Trophoblast cell (in vitro differentiated cells and primary cell): ENCODE measurements around the gene PSMB3.
A peak's percentile ranks its signal among the peaks of the same experiment; 100 is the strongest.
"Not testable (repeated sequence)": the region's sequence is repeated elsewhere in the genome, so short reads cannot be mapped to it uniquely, and the experiment has no call there.

Experiments used
- DNase-seq, 2 donors: peaks; one replicate each; pipeline ENCODE4 v3.0.0-alpha.2; 2016
- H2AFZ ChIP-seq: 2 replicates; pipeline ENCODE4 v1.6.1; 2013; ENCODE audit warnings: low read length, moderate library complexity, mild to moderate bottlenecking; ENCODE audit not compliant: insufficient read depth, poor library complexity
- H2AK5ac ChIP-seq: 2 replicates; pipeline ENCODE4 v1.6.1; 2013; ENCODE audit warnings: mild to moderate bottlenecking, low read length
- H2BK120ac ChIP-seq: 2 replicates; pipeline ENCODE4 v1.6.1; 2013; ENCODE audit warnings: low read length, mild to moderate bottlenecking, moderate library complexity; ENCODE audit not compliant: insufficient read depth, poor library complexity
- H2BK12ac ChIP-seq: 2 replicates; pipeline ENCODE4 v1.6.1; 2013; ENCODE audit warnings: mild to moderate bottlenecking, low read length, moderate library complexity
- H2BK5ac ChIP-seq: 2 replicates; pipeline ENCODE4 v1.6.1; 2013; ENCODE audit warnings: low read length, low read depth, moderate library complexity, mild to moderate bottlenecking; ENCODE audit not compliant: poor library complexity
- H3K14ac ChIP-seq: 2 replicates; pipeline ENCODE4 v1.6.1; 2013; ENCODE audit warnings: mild to moderate bottlenecking, low read length
- H3K18ac ChIP-seq: 2 replicates; pipeline ENCODE4 v1.6.1; 2013; ENCODE audit warnings: mild to moderate bottlenecking, low read length
- H3K23ac ChIP-seq: 2 replicates; pipeline ENCODE4 v1.6.1; 2013; ENCODE audit warnings: low read length
- H3K27ac ChIP-seq: 2 replicates; pipeline ENCODE4 v1.5.1; 2013; ENCODE audit warnings: low read depth, mild to moderate bottlenecking, inconsistent platforms, low read length, moderate library complexity
- H3K27me3 ChIP-seq: 2 replicates; pipeline ENCODE4 v1.6.1; 2013; ENCODE audit warnings: inconsistent platforms, mild to moderate bottlenecking, low read length, moderate library complexity; ENCODE audit not compliant: insufficient read depth
- H3K36me3 ChIP-seq, 2 experiments: 1 replicate in 1 of 2; 2 replicates in 1 of 2; pipeline ENCODE4 v1.6.1; 2013; ENCODE audit warnings: low read length in 2 of 2, mild to moderate bottlenecking in 2 of 2, moderate library complexity in 1 of 2; ENCODE audit not compliant: insufficient read depth in 2 of 2, control insufficient read depth in 1 of 2
- H3K4ac ChIP-seq: 2 replicates; pipeline ENCODE4 v1.6.1; 2013; ENCODE audit warnings: low read depth, mild to moderate bottlenecking, low read length, moderate library complexity
- H3K4me1 ChIP-seq, 2 experiments: 1 replicate in 1 of 2; 2 replicates in 1 of 2; pipeline ENCODE4 v1.6.1; 2013; ENCODE audit warnings: low read length in 2 of 2, mild to moderate bottlenecking in 2 of 2, moderate library complexity in 1 of 2; ENCODE audit not compliant: insufficient read depth in 2 of 2, control insufficient read depth in 1 of 2
- H3K4me2 ChIP-seq: 2 replicates; pipeline ENCODE4 v1.6.1; 2013; ENCODE audit warnings: inconsistent platforms, mild to moderate bottlenecking, low read length, moderate library complexity
- H3K4me3 ChIP-seq: 2 replicates; pipeline ENCODE4 v1.5.1; 2013; ENCODE audit warnings: mild to moderate bottlenecking, low read depth, low read length, inconsistent platforms
- H3K79me1 ChIP-seq: one replicate; pipeline ENCODE4 v1.6.1; 2013; ENCODE audit warnings: low read length
- H3K79me2 ChIP-seq: 2 replicates; pipeline ENCODE4 v1.6.1; 2013; ENCODE audit warnings: low read length, mild to moderate bottlenecking; ENCODE audit not compliant: control insufficient read depth, insufficient read depth, poor library complexity
- H3K9ac ChIP-seq: 2 replicates; pipeline ENCODE4 v1.6.1; 2013; ENCODE audit warnings: mild to moderate bottlenecking, low read length
- H3K9me3 ChIP-seq: 2 replicates; pipeline ENCODE4 v1.6.1; 2013; ENCODE audit warnings: low read depth, mild to moderate bottlenecking, control low read depth, inconsistent platforms, low read length; ENCODE audit not compliant: insufficient read depth
- H4K12ac ChIP-seq: 2 replicates; pipeline ENCODE4 v1.6.1; 2013; ENCODE audit warnings: low read depth, mild to moderate bottlenecking, low read length, moderate library complexity
- H4K8ac ChIP-seq: 2 replicates; pipeline ENCODE4 v1.6.1; 2013; ENCODE audit warnings: low read depth, mild to moderate bottlenecking, low read length, moderate library complexity
- H4K91ac ChIP-seq: one replicate; pipeline ENCODE4 v1.6.1; 2013; ENCODE audit warnings: low read depth, mild to moderate bottlenecking, low read length, moderate library complexity
- WGBS: extraction: QIAGEN DNeasy Blood & Tissue Kit; methylation state at CpG from one replicate; pipeline ENCODE4 v1.1.7; 2013; ENCODE audit warnings: missing lambda C conversion rate; ENCODE audit not compliant: insufficient read length, insufficient coverage; ENCODE audit errors: extremely low coverage; 5-methylcytosine and 5-hydroxymethylcytosine counted together

Gene PSMB3

DNA sequence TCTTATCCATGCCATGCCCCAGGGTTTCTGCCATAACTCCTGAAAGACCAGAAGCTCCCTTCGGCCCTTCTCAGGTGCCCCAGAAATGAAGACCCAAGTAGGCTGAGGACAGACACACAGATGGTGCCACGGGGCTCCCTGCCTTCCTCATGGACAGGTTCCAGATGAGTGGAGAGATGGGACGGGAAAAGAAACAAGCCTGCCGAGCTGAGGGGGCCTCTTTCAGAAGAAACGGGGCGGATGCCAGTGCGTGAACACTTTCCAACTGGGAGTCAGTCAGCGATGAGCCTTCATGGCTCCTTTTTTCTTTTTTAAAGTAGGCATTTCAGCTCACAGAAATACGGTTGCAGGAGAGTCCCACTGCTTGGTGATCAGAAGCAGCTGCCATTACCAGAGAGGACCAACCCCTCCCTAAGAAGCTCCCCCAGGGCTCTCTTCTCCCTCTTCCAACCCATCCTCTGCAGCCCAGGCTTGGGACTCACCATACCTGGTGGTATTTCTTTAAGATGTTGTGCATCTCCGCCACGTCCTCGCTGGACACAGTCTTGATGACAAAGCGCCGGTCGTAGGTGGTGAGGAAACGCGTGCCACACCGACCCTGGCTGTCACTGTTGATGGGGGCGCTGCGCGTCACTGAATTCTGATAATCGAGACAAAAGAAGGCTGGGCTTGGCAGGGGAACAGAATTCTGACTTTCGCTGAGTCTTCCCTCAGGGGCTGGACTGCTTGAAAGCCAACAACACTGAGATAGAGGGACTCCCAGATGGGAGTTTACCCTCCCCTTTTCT, 27.6 kb downstream of the PSMB3 start:
- Histone ChIP-seq H3K4me3 (no peak overlapping the region), H3K27ac (no peak overlapping the region), H3K4ac (no peak overlapping the region), H3K79me1 (no peaks in the 10 kb centered on the region), H3K79me2 (no peaks in the 10 kb centered on the region), H4K8ac (no peak overlapping the region), H3K27me3 (no peaks in the 10 kb centered on the region), H3K23ac (no peak overlapping the region), H4K91ac (no peak overlapping the region), H2AFZ (no peak overlapping the region), H3K4me1 (no peaks in the 10 kb centered on the region), H3K9ac (no peak overlapping the region), H2BK12ac (no peak overlapping the region), H2BK5ac (no peak overlapping the region), H2BK120ac (no peak overlapping the region), H2AK5ac (no peak overlapping the region), H3K18ac (no peak overlapping the region), H3K4me2 (no peak overlapping the region), H3K36me3 (peaks cover 64 to 85% of the 10 kb centered on the region in 2 experiments), H4K12ac (no peak overlapping the region), H3K14ac (no peak overlapping the region), H3K9me3 (no peaks in the 10 kb centered on the region)
- DNase-seq = no peak
- WGBS = no CpG with 5 or more reads among the region's 23 CpGs

GRCh38 chr17:38783227-38783626, 30.7 kb downstream of the PSMB3 start:
- H3K27ac ChIP-seq = no peak overlapping the region
- no peak overlapping the region for H4K12ac ChIP-seq
- no peak overlapping the region for H3K4me2 ChIP-seq
- H3K9me3 ChIP-seq = no peaks in the 10 kb centered on the region
- no peaks in the 10 kb centered on the region for H3K79me2 ChIP-seq
- no peak overlapping the region for H2AFZ ChIP-seq
- no peak overlapping the region for H2BK12ac ChIP-seq
- H3K14ac ChIP-seq = no peak overlapping the region
- no peaks in the 10 kb centered on the region for H3K4me1 ChIP-seq
- no peak for DNase-seq
- no peak overlapping the region for H4K91ac ChIP-seq
- H2BK5ac ChIP-seq = no peak overlapping the region
- no peak overlapping the region for H3K18ac ChIP-seq
- H3K4me3 ChIP-seq = no peak overlapping the region
- no peak overlapping the region for H4K8ac ChIP-seq
- H3K27me3 ChIP-seq = no peaks in the 10 kb centered on the region
- H3K4ac ChIP-seq = no peak overlapping the region
- H3K79me1 ChIP-seq = no peaks in the 10 kb centered on the region
- H2BK120ac ChIP-seq = no peak overlapping the region
- no CpG with 5 or more reads among the region's 3 CpGs for WGBS
- no peak overlapping the region for H2AK5ac ChIP-seq
- peaks cover 60 to 81% of the 10 kb centered on the region in 2 experiments for H3K36me3 ChIP-seq
- no peak overlapping the region for H3K9ac ChIP-seq
- no peak overlapping the region for H3K23ac ChIP-seq

GRCh38 chr17:38786372-38786771, 33.8 kb downstream of the PSMB3 start:
- Histone ChIP-seq H3K79me2 (no peaks in the 10 kb centered on the region), H4K12ac (no peak overlapping the region), H3K9me3 (no peaks in the 10 kb centered on the region), H3K4ac (no peak overlapping the region), H2BK12ac (no peak overlapping the region), H3K27me3 (no peaks in the 10 kb centered on the region), H3K27ac (no peak overlapping the region), H4K8ac (no peak overlapping the region), H2AFZ (no peak overlapping the region), H3K36me3 (peaks cover 32 to 49% of the 10 kb centered on the region in 2 experiments), H2BK120ac (no peak overlapping the region), H3K4me1 (peaks cover 0 to 6% of the 10 kb centered on the region in 2 experiments), H4K91ac (no peak overlapping the region), H3K9ac (no peak overlapping the region), H3K79me1 (no peaks in the 10 kb centered on the region), H3K4me2 (no peak overlapping the region), H3K4me3 (no peak overlapping the region), H3K14ac (no peak overlapping the region), H3K23ac (no peak overlapping the region), H3K18ac (no peak overlapping the region), H2AK5ac (no peak overlapping the region), H2BK5ac (no peak overlapping the region)
- DNase-seq = peak; percentile 17 to 23
- no CpG with 5 or more reads among the region's 6 CpGs for WGBS

GRCh38 chr17:38787999-38788398, 35.5 kb downstream of the PSMB3 start:
- not testable (repeated sequence) for H3K4me3 ChIP-seq, H3K79me1 ChIP-seq, H3K4me1 ChIP-seq, H2AFZ ChIP-seq, H3K4ac ChIP-seq, H3K9me3 ChIP-seq, H2AK5ac ChIP-seq, H3K27ac ChIP-seq, H4K91ac ChIP-seq, H2BK12ac ChIP-seq, H3K9ac ChIP-seq, H3K79me2 ChIP-seq, H4K8ac ChIP-seq, H3K23ac ChIP-seq, H3K4me2 ChIP-seq, H2BK5ac ChIP-seq, H2BK120ac ChIP-seq, H3K27me3 ChIP-seq, H3K18ac ChIP-seq, H3K14ac ChIP-seq, H4K12ac ChIP-seq, DNase-seq
- no CpG with 5 or more reads among the region's 4 CpGs for WGBS
- peaks cover 18 to 39% of the 10 kb centered on the region in 2 experiments for H3K36me3 ChIP-seq
